Astrocyte of the spinal cord (primary cell): ENCODE results near the gene SMG9.

Experiments used
- DNase-seq: peaks from one replicate; pipeline ENCODE4 v3.0.0; 2011; ENCODE audit warnings: low read depth, low spot score
- H3K4me3 ChIP-seq: 2 replicates; pipeline ENCODE4 v1.5.1; 2011; ENCODE audit warnings: low read depth, mild to moderate bottlenecking, low read length, moderate library complexity
- CTCF ChIP-seq: IDR thresholded peaks from 2 replicates; pipeline ENCODE4 v1.5.1; 2012; ENCODE audit warnings: low read depth, mild to moderate bottlenecking, low read length, inconsistent platforms
- in situ Hi-C: cut with HindIII; loops from 2 replicates; pipeline ENCODE4 v1.10.0; 2017; ENCODE audit warnings: low sequenced_read_pairs

Gene SMG9

GRCh38 chr19:43729919-43730318 is 24.8 kb downstream of the SMG9 start:
- no peak overlapping the region for H3K4me3 ChIP-seq
- no peak for TF ChIP-seq CTCF
- no peak for DNase-seq
- in situ Hi-C loops: no loop called here

- no peak overlapping the region for H3K4me3 ChIP-seq
- TF ChIP-seq CTCF: no peak
- no peak for DNase-seq
- in situ Hi-C loops: no loop called here
Measured at GRCh38 chr19:43727593-43727853, 27.2 kb downstream of the SMG9 start.

GRCh38 chr19:43726736-43727592 is 27.8 kb downstream of the SMG9 start:
- no peak overlapping the region for H3K4me3 ChIP-seq
- no peak for TF ChIP-seq CTCF
- in situ Hi-C loops: no loop called here
- no peak for DNase-seq

GRCh38 chr19:43725468-43725867 is 29.3 kb downstream of the SMG9 start:
- DNase-seq: no peak
- in situ Hi-C loops: no loop called here
- no peak overlapping the region for H3K4me3 ChIP-seq
- no peak for TF ChIP-seq CTCF

GRCh38 chr19:43724896-43725295 is 29.9 kb downstream of the SMG9 start:
- in situ Hi-C loops: no loop called here
- H3K4me3 ChIP-seq: no peak overlapping the region
- DNase-seq: no peak
- no peak for TF ChIP-seq CTCF

GRCh38 chr19:43723588-43723987 is 31.2 kb downstream of the SMG9 start:
- DNase-seq: no peak
- TF ChIP-seq CTCF: peak; percentile 42

More at GRCh38 chr19:43723588-43723987, 31.2 kb downstream of the SMG9 start:
- in situ Hi-C loops: no loop called here
- no peak overlapping the region for H3K4me3 ChIP-seq
